ENCODE measurements around the gene POMT2.

POMT2 gene

DNA sequence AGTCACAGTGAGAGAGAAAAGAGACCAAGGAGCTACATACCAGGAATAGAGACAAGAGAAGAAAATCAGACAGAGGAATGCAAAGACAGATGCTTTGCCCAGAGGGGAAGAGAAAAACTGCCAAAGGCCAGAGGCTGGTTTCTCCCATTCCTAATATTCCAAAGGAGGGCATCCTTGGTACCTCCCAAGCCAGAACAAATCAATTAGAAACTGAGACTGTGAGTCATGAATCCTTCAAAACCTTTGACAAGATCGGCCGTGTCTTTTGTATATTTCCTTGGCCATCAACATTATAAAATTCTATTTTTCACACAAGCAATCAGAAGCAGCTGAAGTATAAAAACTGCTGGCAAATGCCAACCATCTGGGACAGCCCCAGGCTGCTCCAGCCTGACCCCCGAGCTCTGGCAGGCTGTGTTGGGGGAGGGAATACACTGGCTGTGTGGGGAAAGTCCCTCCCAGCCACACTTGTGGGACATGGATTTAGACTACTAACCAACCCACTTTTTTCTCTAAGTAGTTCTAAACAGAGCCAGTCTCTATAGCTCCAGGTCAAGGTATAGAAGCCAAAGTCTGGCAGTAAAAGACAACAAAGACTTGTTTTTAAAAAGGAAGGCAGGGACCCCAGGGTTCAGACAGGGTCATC lies 13.7 kb downstream of the POMT2 start:
- POLR2A ChIA-PET (ENCODE audit: low non-redundant PET): interaction anchor here (0.6 to 0.7 kb wide), 2 partner anchors 14 to 388 kb away, joined by 3 to 4 read pairs; partner anchors contain the start of gene GSTZ1
- H3K27ac ChIP-seq: peak overlapping the region; percentile 70
- CTCF ChIA-PET: interaction anchor here (1.5 kb wide), 1 partner anchor 9 kb away, joined by 10 read pairs; no protein-coding TSS in a partner anchor
- no peak for DNase-seq (ENCODE audit: low spot score)
- TF ChIP-seq, protein P1, sequence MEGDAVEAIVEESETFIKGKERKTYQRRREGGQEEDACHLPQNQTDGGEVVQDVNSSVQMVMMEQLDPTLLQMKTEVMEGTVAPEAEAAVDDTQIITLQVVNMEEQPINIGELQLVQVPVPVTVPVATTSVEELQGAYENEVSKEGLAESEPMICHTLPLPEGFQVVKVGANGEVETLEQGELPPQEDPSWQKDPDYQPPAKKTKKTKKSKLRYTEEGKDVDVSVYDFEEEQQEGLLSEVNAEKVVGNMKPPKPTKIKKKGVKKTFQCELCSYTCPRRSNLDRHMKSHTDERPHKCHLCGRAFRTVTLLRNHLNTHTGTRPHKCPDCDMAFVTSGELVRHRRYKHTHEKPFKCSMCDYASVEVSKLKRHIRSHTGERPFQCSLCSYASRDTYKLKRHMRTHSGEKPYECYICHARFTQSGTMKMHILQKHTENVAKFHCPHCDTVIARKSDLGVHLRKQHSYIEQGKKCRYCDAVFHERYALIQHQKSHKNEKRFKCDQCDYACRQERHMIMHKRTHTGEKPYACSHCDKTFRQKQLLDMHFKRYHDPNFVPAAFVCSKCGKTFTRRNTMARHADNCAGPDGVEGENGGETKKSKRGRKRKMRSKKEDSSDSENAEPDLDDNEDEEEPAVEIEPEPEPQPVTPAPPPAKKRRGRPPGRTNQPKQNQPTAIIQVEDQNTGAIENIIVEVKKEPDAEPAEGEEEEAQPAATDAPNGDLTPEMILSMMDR (conservative IDR thresholded peaks at IDR 0.05; ENCODE audit: low read depth): no peak

DNA sequence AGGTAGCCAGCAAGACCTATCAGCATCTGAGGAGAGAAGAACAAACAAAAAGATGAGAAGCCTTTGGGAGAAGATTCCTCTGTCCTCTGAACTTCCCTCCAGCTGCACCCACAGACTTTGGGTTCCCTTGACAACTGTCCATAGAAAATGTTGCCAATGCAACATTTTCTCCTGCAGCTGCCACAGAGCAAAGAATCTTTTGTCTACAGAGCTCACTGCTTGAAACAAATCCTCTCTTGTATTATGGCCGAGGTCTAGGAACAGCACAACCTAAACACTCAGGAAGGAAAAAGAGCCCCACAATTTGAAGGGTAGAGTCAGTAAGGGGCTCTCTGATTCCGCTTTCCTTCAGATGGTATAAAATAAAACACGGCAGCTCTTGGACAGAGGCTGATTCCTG lies 14.3 kb downstream of the POMT2 start:
- H3K27ac ChIP-seq: no peak overlapping the region
- ChIA-PET POLR2A (ENCODE audit: low non-redundant PET) (interaction anchor here (0.7 kb wide), 1 partner anchor 15 kb away, joined by 3 read pairs; the partner anchor contains the start of gene GSTZ1), CTCF (interaction anchor here (0.7 kb wide), 1 partner anchor 48 kb away, joined by 3 read pairs; no protein-coding TSS in a partner anchor)
- no peak for DNase-seq (ENCODE audit: low spot score)
- TF ChIP-seq, protein P1 (conservative IDR thresholded peaks at IDR 0.05; ENCODE audit: low read depth): no peak

DNA sequence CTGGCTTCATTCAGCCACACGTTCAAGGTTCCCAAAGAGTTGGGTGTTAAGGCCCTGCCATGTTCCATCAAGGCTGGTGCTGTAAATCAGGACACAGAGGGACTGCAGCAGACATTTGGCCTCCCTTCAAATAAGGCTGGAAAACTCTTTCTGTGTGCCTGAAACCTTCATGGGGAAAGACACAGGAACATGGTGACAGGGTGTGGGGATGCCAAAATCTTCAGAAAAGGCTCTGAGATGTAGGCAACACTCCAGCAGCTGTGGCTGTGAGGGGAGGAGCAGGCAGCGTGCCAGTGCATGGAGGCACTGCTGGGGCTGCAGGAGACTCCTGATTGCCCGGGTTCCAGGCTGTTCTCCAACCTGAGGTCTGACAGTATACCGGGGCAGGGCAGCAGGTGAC lies 15.0 kb downstream of the POMT2 start:
- no peak overlapping the region for H3K27ac ChIP-seq
- ChIA-PET CTCF (interaction anchor here (0.7 to 6.1 kb wide), 3 partner anchors 10 to 147 kb away, joined by 3 to 49 read pairs (median 3); no protein-coding TSS in a partner anchor), POLR2A (ENCODE audit: low non-redundant PET) (no interaction called here)
- TF ChIP-seq, protein P1 (conservative IDR thresholded peaks at IDR 0.05; ENCODE audit: low read depth): no peak
- no peak for DNase-seq (ENCODE audit: low spot score)

DNA sequence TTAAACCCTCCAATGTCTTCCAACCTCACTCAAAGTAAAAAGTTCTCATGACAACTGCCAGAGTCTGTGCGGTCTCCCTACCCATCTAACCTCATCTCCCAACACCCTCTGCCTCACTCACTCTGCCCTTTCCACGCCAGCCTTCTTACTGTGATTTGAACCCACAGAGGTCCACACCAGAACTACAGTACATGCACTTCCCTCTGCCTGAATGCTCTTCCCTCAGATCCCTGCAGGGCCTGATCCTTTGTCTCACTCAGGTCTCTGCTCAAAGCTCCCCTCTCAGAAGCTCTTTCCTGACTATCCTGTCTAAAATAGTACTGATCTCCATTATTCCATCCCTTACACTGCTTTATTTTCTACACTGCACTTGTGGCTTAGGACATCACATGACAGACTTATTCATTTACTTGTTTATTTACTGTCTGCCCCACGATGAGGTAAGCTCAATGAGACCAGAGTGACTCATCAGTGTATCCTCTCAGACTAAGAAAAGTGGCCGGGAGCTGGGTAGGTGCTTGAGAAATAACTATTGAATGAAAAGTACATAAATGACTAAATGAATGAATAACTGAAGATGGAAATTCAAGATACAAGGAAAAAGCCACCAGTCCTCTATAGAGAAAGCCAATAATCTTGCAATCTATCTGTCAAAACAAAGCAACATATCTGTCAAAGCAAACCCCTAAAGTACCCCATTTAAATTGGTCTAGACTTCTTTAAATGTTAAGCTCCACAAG lies 17.1 kb downstream of the POMT2 start:
- H3K27ac ChIP-seq: peak overlapping the region; percentile 69
- peak; percentile 94 for DNase-seq (ENCODE audit: low spot score)
- POLR2A ChIA-PET (ENCODE audit: low non-redundant PET): interaction anchor here (1.1 kb wide), 1 partner anchor 17 kb away, joined by 3 read pairs; the partner anchor contains the start of genes GSTZ1 and POMT2
- CTCF ChIA-PET: interaction anchor here (0.6 to 6.1 kb wide), 2 partner anchors 12 to 23 kb away, joined by 3 to 49 read pairs; no protein-coding TSS in a partner anchor
- TF ChIP-seq, protein P1 (conservative IDR thresholded peaks at IDR 0.05; ENCODE audit: low read depth): no peak

DNA sequence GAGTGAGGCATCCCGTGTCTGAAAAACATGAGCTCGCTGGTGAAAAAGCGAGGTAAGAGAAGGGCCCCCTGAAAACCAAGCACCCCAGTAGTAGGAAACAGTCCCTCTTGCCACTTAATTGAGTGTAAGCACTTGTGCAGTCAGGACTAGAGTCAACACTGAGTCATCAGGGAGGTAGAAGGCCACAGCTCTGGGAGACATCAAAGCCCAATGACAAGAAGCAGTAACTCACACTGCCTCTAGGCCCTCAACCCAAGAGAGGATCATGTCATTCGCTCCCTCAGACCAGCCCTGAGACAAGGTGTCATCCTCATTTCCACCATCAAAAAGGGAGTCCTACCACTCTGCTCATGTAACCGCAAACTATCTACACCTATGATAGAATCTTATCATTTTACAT lies 17.8 kb downstream of the POMT2 start:
- TF ChIP-seq, protein P1 (conservative IDR thresholded peaks at IDR 0.05; ENCODE audit: low read depth): no peak
- H3K27ac ChIP-seq: peak overlapping the region; percentile 69
- ChIA-PET CTCF (interaction anchor here (0.6 to 6.1 kb wide), 4 partner anchors 13 to 203 kb away, joined by 3 to 49 read pairs (median 3); no protein-coding TSS in a partner anchor), POLR2A (ENCODE audit: low non-redundant PET) (no interaction called here)
- peak; percentile 52 for DNase-seq (ENCODE audit: low spot score)

DNA sequence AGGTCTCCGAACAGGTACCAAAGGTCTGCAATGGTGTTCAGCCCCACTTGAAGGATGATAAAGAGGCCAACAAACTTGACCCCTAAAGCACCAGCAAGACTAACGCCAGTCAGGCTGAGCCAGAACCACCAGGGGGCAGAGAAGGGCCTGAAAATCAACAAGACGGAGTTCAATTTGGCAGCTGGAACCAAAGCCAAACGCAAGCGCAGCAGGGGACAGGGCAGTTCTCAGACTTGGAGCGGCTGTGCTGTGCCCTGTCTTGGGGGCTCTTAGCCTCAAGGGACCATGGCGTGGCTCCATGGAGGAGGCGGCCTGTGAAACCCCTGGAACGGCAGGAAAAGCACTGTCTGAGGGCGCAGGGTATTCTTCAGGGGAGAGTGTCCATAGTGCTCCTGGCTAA lies 19.6 kb downstream of the POMT2 start:
- ChIA-PET CTCF (interaction anchor here (0.6 to 6.1 kb wide), 9 partner anchors 10 to 371 kb away, joined by 3 to 49 read pairs (median 3); no protein-coding TSS in a partner anchor), POLR2A (ENCODE audit: low non-redundant PET) (no interaction called here)
- TF ChIP-seq, protein P1 (conservative IDR thresholded peaks at IDR 0.05; ENCODE audit: low read depth): peak; percentile 45
- peak; percentile 27 for DNase-seq (ENCODE audit: low spot score)
- no peak overlapping the region for H3K27ac ChIP-seq

Measured in RWPE1 (cell line).